Measurements from ENCODE around the gene NEURL1.
A peak's percentile ranks its signal among the peaks of the same experiment; 100 is the strongest.

The NEURL1 gene, protein sequence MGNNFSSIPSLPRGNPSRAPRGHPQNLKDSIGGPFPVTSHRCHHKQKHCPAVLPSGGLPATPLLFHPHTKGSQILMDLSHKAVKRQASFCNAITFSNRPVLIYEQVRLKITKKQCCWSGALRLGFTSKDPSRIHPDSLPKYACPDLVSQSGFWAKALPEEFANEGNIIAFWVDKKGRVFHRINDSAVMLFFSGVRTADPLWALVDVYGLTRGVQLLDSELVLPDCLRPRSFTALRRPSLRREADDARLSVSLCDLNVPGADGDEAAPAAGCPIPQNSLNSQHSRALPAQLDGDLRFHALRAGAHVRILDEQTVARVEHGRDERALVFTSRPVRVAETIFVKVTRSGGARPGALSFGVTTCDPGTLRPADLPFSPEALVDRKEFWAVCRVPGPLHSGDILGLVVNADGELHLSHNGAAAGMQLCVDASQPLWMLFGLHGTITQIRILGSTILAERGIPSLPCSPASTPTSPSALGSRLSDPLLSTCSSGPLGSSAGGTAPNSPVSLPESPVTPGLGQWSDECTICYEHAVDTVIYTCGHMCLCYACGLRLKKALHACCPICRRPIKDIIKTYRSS

DNA sequence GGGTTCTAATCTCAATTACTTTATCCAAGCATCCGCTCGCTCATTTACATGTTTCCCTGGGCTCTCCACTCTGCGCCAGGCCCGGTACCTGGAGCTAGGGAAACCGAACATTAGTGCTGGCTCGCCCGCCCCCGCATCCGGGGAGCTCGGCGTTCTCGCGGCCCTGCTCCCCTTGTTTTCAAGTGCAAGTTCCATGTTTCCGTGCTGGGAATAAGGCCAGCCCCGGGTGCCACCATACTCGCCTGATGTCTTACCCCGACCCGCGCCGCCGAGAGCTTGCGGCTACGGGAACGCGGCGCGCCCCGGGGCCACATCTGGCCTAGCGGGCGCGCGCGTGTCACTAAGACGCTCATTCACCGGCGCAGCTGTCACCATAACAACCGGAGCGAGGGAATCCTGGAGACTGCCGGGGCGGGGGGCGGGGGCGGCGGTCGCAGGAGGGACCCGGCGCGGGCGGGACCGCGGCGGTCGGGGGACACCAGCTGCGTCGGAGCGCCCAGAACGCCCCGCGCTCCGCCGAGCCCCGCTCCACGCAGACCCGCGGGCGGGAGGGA is at the start of gene NEURL1:
Gene NEURL1 (plus strand): TSS at position 344 of the 554 bp plus-strand sequence. CDS start 683 bp downstream, outside the sequence.
- peaks cover 23 to 25% of the 10 kb centered on the region in 2 donors for H3K27me3 ChIP-seq (ENCODE audit: control insufficient read depth in 2 of 2, insufficient read depth in 2 of 2, low read length in 2 of 2)
- no peaks in the 10 kb centered on the region for H3K9me3 ChIP-seq (ENCODE audit: control insufficient read depth in 2 of 2, low read length in 2 of 2)
- H3K36me3 ChIP-seq (ENCODE audit: control insufficient read depth in 2 of 2, insufficient read depth in 2 of 2, low read length in 2 of 2) = no peaks in the 10 kb centered on the region
- peak within 1 kb of the TSS in 1 of 2 donors; percentile 41 for H3K9ac ChIP-seq (ENCODE audit: low read depth in 1 of 2, low read length in 2 of 2)
- H3K4me1 ChIP-seq (ENCODE audit: control insufficient read depth in 2 of 2, insufficient read depth in 2 of 2, low read length in 2 of 2) = peaks cover 5 to 7% of the 10 kb centered on the region in 2 donors
- H3K4me3 ChIP-seq (ENCODE audit: low read length in 2 of 2) = peak within 1 kb of the TSS; percentile 53 to 54
- H3K27ac ChIP-seq (ENCODE audit: low read depth in 2 of 2, low read length in 2 of 2) = no peak within 1 kb of the TSS

DNA sequence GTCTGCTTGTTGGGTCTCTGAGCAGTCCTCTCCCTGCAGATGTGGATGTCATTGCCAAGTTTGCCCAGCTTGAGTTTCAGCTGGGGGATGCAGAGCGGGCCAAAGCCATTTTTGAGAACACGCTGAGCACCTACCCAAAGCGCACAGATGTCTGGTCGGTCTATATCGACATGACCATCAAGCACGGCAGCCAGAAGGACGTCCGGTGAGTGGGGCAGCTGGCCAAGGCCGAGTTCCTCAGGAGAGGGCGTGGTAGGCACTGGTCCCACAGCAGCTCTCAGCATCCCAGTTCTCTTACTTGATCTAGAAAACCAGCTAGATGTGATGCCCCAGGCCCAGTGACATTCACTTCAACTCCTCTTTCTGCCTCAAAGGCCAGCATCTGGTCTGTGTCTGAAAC is 49.0 kb upstream of the NEURL1 start:
- Histone ChIP-seq H3K36me3 (ENCODE audit: control insufficient read depth in 2 of 2, insufficient read depth in 2 of 2, low read length in 2 of 2) (peaks cover 62 to 74% of the 10 kb centered on the region in 2 donors), H3K27me3 (ENCODE audit: control insufficient read depth in 2 of 2, insufficient read depth in 2 of 2, low read length in 2 of 2) (no peaks in the 10 kb centered on the region), H3K9ac (ENCODE audit: low read depth in 1 of 2, low read length in 2 of 2) (no peak overlapping the region), H3K4me1 (ENCODE audit: control insufficient read depth in 2 of 2, insufficient read depth in 2 of 2, low read length in 2 of 2) (peaks cover 6 to 13% of the 10 kb centered on the region in 2 donors), H3K9me3 (ENCODE audit: control insufficient read depth in 2 of 2, low read length in 2 of 2) (no peaks in the 10 kb centered on the region), H3K4me3 (ENCODE audit: low read length in 2 of 2) (no peak overlapping the region), H3K27ac (ENCODE audit: low read depth in 2 of 2, low read length in 2 of 2) (no peak overlapping the region)

DNA sequence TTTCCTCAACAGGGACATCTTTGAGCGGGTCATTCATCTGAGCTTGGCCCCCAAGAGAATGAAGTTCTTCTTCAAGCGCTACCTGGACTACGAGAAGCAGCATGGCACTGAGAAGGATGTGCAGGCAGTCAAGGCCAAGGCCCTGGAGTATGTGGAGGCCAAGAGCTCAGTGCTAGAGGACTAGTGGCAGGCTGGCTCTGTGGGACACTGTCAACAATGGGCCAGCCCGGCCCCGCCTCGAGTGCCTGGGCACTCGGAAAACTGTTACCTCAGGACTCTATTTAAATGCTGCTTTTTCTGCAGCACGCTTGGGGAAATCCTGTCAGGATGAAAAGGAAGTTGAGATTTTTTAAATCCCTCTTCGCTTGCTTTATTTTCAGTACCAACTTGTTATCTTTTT is 48.1 kb upstream of the NEURL1 start:
- Histone ChIP-seq H3K27me3 (ENCODE audit: control insufficient read depth in 2 of 2, insufficient read depth in 2 of 2, low read length in 2 of 2) (no peaks in the 10 kb centered on the region), H3K27ac (ENCODE audit: low read depth in 2 of 2, low read length in 2 of 2) (peak overlapping the region; percentile 66 to 70), H3K9me3 (ENCODE audit: control insufficient read depth in 2 of 2, low read length in 2 of 2) (no peaks in the 10 kb centered on the region), H3K4me1 (ENCODE audit: control insufficient read depth in 2 of 2, insufficient read depth in 2 of 2, low read length in 2 of 2) (peaks cover 13 to 22% of the 10 kb centered on the region in 2 donors), H3K9ac (ENCODE audit: low read depth in 1 of 2, low read length in 2 of 2) (no peak overlapping the region), H3K4me3 (ENCODE audit: low read length in 2 of 2) (no peak overlapping the region), H3K36me3 (ENCODE audit: control insufficient read depth in 2 of 2, insufficient read depth in 2 of 2, low read length in 2 of 2) (peaks cover 56 to 70% of the 10 kb centered on the region in 2 donors)

DNA sequence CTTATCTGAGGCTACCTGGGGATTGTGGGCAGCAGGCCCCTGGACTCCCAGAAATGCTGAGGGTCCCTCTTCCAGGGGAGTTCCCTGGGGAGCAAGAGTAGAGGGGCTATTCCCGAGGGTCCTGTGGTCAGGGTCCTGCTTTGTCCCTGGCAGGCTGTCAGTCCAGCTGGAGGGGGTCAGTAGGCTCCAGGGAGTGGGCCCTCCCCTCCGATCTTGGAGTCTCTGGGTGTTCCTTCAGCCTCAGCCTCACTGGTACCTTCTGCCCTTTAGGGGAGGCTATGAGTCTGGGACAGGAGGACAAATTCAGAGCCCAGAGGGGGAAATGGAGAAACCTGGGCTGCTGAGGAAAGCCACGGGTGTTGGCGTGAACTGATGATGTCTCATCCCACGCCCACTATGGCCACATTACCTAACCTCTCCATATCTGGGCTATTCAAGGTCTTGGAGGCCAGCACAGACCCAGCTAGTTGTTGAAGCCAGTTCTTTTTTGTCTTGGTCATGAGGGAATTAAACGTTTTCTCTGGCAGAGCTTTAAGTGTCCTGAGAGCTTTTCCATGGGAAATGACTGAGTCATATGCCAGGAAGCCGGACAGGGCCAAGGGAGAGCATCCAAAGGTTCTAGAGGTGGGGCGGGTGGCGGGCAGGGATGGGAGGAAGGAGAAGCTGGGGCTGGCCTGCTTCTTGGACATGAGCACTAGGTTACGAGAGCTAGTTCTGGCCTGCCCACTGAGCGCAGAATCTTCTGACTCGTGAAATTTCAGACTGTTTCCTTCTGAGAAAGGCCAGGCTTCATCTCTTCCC is 47.5 kb upstream of the NEURL1 start:
- Histone ChIP-seq H3K4me3 (ENCODE audit: low read length in 2 of 2) (no peak overlapping the region), H3K4me1 (ENCODE audit: control insufficient read depth in 2 of 2, insufficient read depth in 2 of 2, low read length in 2 of 2) (peaks cover 13 to 25% of the 10 kb centered on the region in 2 donors), H3K27me3 (ENCODE audit: control insufficient read depth in 2 of 2, insufficient read depth in 2 of 2, low read length in 2 of 2) (peaks cover 0 to 1% of the 10 kb centered on the region in 2 donors), H3K27ac (ENCODE audit: low read depth in 2 of 2, low read length in 2 of 2) (peak overlapping the region; percentile 66 to 70), H3K36me3 (ENCODE audit: control insufficient read depth in 2 of 2, insufficient read depth in 2 of 2, low read length in 2 of 2) (peaks cover 51 to 64% of the 10 kb centered on the region in 2 donors), H3K9ac (ENCODE audit: low read depth in 1 of 2, low read length in 2 of 2) (no peak overlapping the region), H3K9me3 (ENCODE audit: control insufficient read depth in 2 of 2, low read length in 2 of 2) (no peaks in the 10 kb centered on the region)

DNA sequence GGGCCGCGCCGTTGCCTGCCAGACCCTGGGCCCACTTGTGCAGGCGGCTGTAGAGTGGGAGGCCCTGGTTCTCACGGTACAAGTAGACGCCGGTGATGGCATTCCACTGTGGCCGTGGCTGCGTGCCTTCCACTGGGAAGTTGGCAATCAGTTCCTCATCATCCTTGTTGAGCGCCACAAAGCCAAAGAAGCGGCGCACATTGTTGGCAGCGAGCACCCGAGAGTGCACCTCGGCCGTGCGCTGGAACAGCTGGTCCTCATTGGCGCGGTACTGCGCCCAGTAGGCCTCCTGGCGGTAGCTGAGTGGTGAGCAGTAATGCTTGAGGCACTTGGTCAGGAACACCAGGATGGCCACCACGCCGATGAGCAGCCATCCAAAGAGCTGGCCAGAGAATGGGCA is 46.3 kb upstream of the NEURL1 start:
- Histone ChIP-seq H3K27me3 (ENCODE audit: control insufficient read depth in 2 of 2, insufficient read depth in 2 of 2, low read length in 2 of 2) (peaks cover 0 to 3% of the 10 kb centered on the region in 2 donors), H3K4me1 (ENCODE audit: control insufficient read depth in 2 of 2, insufficient read depth in 2 of 2, low read length in 2 of 2) (peaks cover 13 to 25% of the 10 kb centered on the region in 2 donors), H3K4me3 (ENCODE audit: low read length in 2 of 2) (no peak overlapping the region), H3K9ac (ENCODE audit: low read depth in 1 of 2, low read length in 2 of 2) (no peak overlapping the region), H3K27ac (ENCODE audit: low read depth in 2 of 2, low read length in 2 of 2) (no peak overlapping the region), H3K36me3 (ENCODE audit: control insufficient read depth in 2 of 2, insufficient read depth in 2 of 2, low read length in 2 of 2) (peaks cover 48 to 56% of the 10 kb centered on the region in 2 donors), H3K9me3 (ENCODE audit: control insufficient read depth in 2 of 2, low read length in 2 of 2) (no peaks in the 10 kb centered on the region)

DNA sequence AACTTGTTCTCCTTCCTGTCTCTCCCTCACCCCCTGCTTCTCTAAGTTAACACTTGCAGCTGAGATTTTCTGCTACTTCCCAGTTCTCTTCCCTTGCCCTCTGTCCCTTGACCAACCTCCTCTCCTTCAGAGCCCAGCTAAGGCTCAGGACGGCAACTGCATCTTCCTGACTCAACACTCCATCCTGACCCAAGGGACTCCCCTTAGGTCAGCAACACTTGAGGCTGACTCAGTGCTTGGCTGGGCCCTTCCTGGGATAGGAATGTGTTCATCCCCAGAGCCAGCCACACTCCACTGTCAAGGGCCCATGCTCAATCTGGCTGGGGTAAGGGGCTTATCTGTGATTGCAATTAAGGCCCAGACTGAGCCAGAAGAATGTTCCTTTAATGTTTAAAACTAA is 44.8 kb upstream of the NEURL1 start:
- H3K9ac ChIP-seq (ENCODE audit: low read depth in 1 of 2, low read length in 2 of 2) = peak overlapping the region in 1 of 2 donors; percentile 1
- H3K27ac ChIP-seq (ENCODE audit: low read depth in 2 of 2, low read length in 2 of 2) = no peak overlapping the region
- H3K4me1 ChIP-seq (ENCODE audit: control insufficient read depth in 2 of 2, insufficient read depth in 2 of 2, low read length in 2 of 2) = peaks cover 17 to 28% of the 10 kb centered on the region in 2 donors
- H3K4me3 ChIP-seq (ENCODE audit: low read length in 2 of 2) = no peak overlapping the region
- peaks cover 33 to 41% of the 10 kb centered on the region in 2 donors for H3K36me3 ChIP-seq (ENCODE audit: control insufficient read depth in 2 of 2, insufficient read depth in 2 of 2, low read length in 2 of 2)
- H3K27me3 ChIP-seq (ENCODE audit: control insufficient read depth in 2 of 2, insufficient read depth in 2 of 2, low read length in 2 of 2) = peaks cover 0 to 3% of the 10 kb centered on the region in 2 donors
- H3K9me3 ChIP-seq (ENCODE audit: control insufficient read depth in 2 of 2, low read length in 2 of 2) = no peaks in the 10 kb centered on the region

DNA sequence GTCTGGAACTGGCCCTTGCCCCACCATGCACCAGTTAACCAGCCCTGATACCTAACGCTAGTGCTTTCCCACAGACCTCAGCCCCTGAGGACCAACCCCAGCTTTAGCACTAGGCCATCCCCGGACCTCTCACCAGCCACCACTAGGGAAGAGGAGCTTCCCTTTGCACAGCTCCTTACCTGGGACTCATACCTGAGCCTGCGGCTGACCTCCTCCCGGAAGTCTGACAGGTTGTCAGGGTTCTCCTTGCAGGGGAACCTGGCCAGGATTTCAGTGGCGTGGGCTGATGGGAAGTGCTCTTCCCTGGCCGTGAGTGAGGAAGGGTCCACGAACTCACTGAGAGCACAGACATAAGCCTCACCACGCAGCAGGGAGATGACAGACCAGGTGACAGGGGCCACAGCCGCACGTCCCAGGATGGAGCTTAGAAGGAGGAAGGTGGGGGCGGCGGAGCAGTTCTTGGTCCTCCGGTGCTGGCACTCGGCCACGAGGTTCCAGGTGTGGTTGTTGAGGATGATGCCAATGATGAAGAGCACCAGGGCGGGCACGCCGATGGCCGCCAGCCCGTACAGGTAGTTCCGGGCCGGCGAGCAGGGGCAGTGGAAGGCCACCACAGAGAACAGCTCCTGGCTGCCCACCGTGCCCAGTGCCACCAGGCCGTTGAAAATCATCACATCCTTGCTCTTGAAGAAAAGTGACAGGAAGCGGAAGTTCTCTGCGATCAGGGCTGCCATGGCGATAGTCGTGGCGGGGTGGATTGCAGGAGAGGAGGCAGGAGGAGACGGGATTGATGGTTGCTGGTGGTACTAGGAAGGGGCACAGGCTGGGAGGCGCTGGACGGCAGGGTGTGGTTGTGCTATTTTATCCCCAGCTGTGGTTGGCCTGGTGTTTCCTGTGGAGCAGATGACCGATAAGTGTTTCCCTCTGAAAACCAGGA is 44.0 kb upstream of the NEURL1 start:
- Histone ChIP-seq H3K4me1 (ENCODE audit: control insufficient read depth in 2 of 2, insufficient read depth in 2 of 2, low read length in 2 of 2) (peaks cover 17 to 28% of the 10 kb centered on the region in 2 donors), H3K9ac (ENCODE audit: low read depth in 1 of 2, low read length in 2 of 2) (peak overlapping the region in 1 of 2 donors; percentile 1), H3K9me3 (ENCODE audit: control insufficient read depth in 2 of 2, low read length in 2 of 2) (no peaks in the 10 kb centered on the region), H3K36me3 (ENCODE audit: control insufficient read depth in 2 of 2, insufficient read depth in 2 of 2, low read length in 2 of 2) (peaks cover 26 to 34% of the 10 kb centered on the region in 2 donors), H3K27ac (ENCODE audit: low read depth in 2 of 2, low read length in 2 of 2) (peak overlapping the region in 1 of 2 donors; percentile 16), H3K4me3 (ENCODE audit: low read length in 2 of 2) (peak overlapping the region in 1 of 2 donors; percentile 3), H3K27me3 (ENCODE audit: control insufficient read depth in 2 of 2, insufficient read depth in 2 of 2, low read length in 2 of 2) (peaks cover 0 to 3% of the 10 kb centered on the region in 2 donors)

DNA sequence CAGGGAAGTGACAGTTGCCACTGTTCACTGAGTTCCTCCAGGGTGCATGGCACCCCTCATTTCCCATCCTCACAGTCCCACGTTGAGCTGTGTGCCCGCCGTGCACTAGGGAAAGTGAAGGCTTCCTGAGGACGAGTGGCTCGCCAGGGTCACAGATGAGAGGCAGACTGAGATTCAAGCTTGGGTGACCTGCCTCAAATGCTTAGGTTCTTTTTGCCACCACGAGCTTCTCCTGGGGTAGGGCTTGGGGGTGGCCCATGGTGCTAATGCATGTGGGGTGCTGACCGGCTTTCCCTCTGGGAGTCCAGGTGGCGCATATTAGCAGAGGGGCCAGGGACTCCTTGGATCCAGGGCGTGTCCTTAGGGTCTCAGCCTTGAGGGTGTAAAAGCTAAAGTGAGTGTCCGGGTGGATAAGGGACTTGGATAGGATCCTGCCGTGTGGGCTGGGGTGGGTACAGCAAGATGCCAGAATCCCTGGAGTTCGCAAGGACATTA is 43.3 kb upstream of the NEURL1 start:
- no peaks in the 10 kb centered on the region for H3K9me3 ChIP-seq (ENCODE audit: control insufficient read depth in 2 of 2, low read length in 2 of 2)
- H3K27me3 ChIP-seq (ENCODE audit: control insufficient read depth in 2 of 2, insufficient read depth in 2 of 2, low read length in 2 of 2) = peaks cover 0 to 3% of the 10 kb centered on the region in 2 donors
- H3K9ac ChIP-seq (ENCODE audit: low read depth in 1 of 2, low read length in 2 of 2) = peak overlapping the region; percentile 5 to 70
- peaks cover 17 to 28% of the 10 kb centered on the region in 2 donors for H3K4me1 ChIP-seq (ENCODE audit: control insufficient read depth in 2 of 2, insufficient read depth in 2 of 2, low read length in 2 of 2)
- H3K4me3 ChIP-seq (ENCODE audit: low read length in 2 of 2) = peak overlapping the region; percentile 66 to 80
- peaks cover 18 to 27% of the 10 kb centered on the region in 2 donors for H3K36me3 ChIP-seq (ENCODE audit: control insufficient read depth in 2 of 2, insufficient read depth in 2 of 2, low read length in 2 of 2)
- peak overlapping the region in 1 of 2 donors; percentile 82 for H3K27ac ChIP-seq (ENCODE audit: low read depth in 2 of 2, low read length in 2 of 2)

All from mucosa of rectum (tissue), 2 donors.